Measurements from ENCODE around the gene MGLL. TPM values are rescaled to one million over a fixed set of nuclear protein-coding genes. Genes with fewer than 3 reads are reported as not detected.

The MGLL gene
- total RNA-seq, 2 experiments from 2014 or later = 0.28 to 0.38 TPM

DNA sequence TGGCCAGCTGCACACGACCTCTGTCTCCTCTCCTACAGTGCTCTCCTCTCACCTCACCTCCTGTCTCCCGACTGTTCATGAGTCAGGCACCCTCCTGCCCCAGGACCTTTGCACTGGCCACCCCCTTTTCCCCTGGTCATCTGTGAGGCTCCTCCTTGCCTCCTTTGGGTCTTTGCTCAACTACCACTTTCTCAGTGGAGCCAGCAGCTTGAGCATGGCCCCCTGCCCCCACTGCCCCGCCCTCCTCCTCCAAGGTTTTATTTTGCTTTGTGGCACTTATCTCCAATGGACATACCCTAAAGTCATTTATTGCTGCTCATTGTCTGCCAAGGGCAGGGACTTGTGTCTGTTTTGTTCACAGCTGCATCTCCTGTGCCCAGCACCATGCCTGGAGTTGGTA lies 64.3 kb downstream of the MGLL start:
- H3K4me3 Mint-ChIP-seq = no peak overlapping the region
- CTCF ChIA-PET = no interaction called here
- intact Hi-C loops (cut with DNase I, micrococcal nuclease) = no loop called here
- H3K9me3 ChIP-seq (ENCODE audit: control insufficient read depth in 1 of 2, insufficient read depth in 1 of 2, low read length in 2 of 2) = no peaks in the 10 kb centered on the region
- no peaks in the 10 kb centered on the region for H3K36me3 ChIP-seq (ENCODE audit: insufficient read depth, low read length)
- H3K27ac ChIP-seq (ENCODE audit: low read depth in 1 of 2, low read length in 2 of 2) = no peak overlapping the region
- peaks cover 10% of the 10 kb centered on the region for H3K4me1 ChIP-seq (ENCODE audit: insufficient read depth, low read length)
- POLR2A ChIA-PET = no interaction called here
- H3K27me3 Mint-ChIP-seq = peaks cover 4% of the 10 kb centered on the region
- no peak for DNase-seq
- TF ChIP-seq, protein P1, sequence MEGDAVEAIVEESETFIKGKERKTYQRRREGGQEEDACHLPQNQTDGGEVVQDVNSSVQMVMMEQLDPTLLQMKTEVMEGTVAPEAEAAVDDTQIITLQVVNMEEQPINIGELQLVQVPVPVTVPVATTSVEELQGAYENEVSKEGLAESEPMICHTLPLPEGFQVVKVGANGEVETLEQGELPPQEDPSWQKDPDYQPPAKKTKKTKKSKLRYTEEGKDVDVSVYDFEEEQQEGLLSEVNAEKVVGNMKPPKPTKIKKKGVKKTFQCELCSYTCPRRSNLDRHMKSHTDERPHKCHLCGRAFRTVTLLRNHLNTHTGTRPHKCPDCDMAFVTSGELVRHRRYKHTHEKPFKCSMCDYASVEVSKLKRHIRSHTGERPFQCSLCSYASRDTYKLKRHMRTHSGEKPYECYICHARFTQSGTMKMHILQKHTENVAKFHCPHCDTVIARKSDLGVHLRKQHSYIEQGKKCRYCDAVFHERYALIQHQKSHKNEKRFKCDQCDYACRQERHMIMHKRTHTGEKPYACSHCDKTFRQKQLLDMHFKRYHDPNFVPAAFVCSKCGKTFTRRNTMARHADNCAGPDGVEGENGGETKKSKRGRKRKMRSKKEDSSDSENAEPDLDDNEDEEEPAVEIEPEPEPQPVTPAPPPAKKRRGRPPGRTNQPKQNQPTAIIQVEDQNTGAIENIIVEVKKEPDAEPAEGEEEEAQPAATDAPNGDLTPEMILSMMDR (IDR thresholded peaks at IDR 0.05) = no peak
- H3K27ac Mint-ChIP-seq = no peak overlapping the region
- H3K9me3 Mint-ChIP-seq = no peaks in the 10 kb centered on the region
- peaks cover 0 to 3% of the 10 kb centered on the region in 2 experiments for H3K27me3 ChIP-seq (ENCODE audit: control insufficient read depth in 1 of 2, insufficient read depth in 2 of 2, low read length in 2 of 2)
- no peak overlapping the region for H3K4me3 ChIP-seq (ENCODE audit: low read length)
- H3K4me1 Mint-ChIP-seq (ENCODE audit: low read depth) = peaks cover 19% of the 10 kb centered on the region
- H3K36me3 Mint-ChIP-seq (ENCODE audit: low read depth) = no peaks in the 10 kb centered on the region
- ATAC-seq (ENCODE audit: poor library complexity) = no peak

DNA sequence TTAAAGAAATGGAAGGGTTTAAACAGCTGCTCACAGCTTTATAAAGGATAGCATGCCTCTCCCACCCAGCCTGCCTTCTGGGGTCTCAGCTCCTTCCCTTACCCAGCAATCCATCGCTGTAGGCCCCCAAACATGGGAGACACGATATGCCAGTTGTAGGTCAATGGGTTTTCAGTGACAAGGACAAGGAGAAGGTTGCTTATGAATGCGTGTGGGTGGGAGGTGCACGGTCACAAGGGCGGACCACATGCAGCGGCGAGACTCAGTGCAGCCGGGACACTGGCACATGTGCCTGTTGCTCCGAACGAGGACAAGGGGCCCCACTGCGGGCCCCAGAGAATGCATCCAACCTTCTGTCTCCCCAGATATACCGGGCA lies 67.0 kb downstream of the MGLL start:
- H3K9me3 ChIP-seq (ENCODE audit: control insufficient read depth in 1 of 2, insufficient read depth in 1 of 2, low read length in 2 of 2) = no peaks in the 10 kb centered on the region
- no peak overlapping the region for H3K4me3 Mint-ChIP-seq
- no peak overlapping the region for H3K27ac Mint-ChIP-seq
- POLR2A ChIA-PET = no interaction called here
- H3K4me1 ChIP-seq (ENCODE audit: insufficient read depth, low read length) = peaks cover 10% of the 10 kb centered on the region
- no peak overlapping the region for H3K27ac ChIP-seq (ENCODE audit: low read depth in 1 of 2, low read length in 2 of 2)
- H3K4me3 ChIP-seq (ENCODE audit: low read length) = no peak overlapping the region
- CTCF ChIA-PET = no interaction called here
- H3K36me3 ChIP-seq (ENCODE audit: insufficient read depth, low read length) = no peaks in the 10 kb centered on the region
- ATAC-seq (ENCODE audit: poor library complexity) (no peak), DNase-seq (no peak)
- peaks cover 10% of the 10 kb centered on the region for H3K27me3 Mint-ChIP-seq
- no peaks in the 10 kb centered on the region for H3K36me3 Mint-ChIP-seq (ENCODE audit: low read depth)
- TF ChIP-seq, protein P1 (IDR thresholded peaks at IDR 0.05) = no peak
- no peaks in the 10 kb centered on the region for H3K9me3 Mint-ChIP-seq
- H3K4me1 Mint-ChIP-seq (ENCODE audit: low read depth) = peaks cover 11% of the 10 kb centered on the region
- intact Hi-C loops (cut with DNase I, micrococcal nuclease) = no loop called here
- H3K27me3 ChIP-seq (ENCODE audit: control insufficient read depth in 1 of 2, insufficient read depth in 2 of 2, low read length in 2 of 2) = peaks cover 0 to 3% of the 10 kb centered on the region in 2 experiments

DNA sequence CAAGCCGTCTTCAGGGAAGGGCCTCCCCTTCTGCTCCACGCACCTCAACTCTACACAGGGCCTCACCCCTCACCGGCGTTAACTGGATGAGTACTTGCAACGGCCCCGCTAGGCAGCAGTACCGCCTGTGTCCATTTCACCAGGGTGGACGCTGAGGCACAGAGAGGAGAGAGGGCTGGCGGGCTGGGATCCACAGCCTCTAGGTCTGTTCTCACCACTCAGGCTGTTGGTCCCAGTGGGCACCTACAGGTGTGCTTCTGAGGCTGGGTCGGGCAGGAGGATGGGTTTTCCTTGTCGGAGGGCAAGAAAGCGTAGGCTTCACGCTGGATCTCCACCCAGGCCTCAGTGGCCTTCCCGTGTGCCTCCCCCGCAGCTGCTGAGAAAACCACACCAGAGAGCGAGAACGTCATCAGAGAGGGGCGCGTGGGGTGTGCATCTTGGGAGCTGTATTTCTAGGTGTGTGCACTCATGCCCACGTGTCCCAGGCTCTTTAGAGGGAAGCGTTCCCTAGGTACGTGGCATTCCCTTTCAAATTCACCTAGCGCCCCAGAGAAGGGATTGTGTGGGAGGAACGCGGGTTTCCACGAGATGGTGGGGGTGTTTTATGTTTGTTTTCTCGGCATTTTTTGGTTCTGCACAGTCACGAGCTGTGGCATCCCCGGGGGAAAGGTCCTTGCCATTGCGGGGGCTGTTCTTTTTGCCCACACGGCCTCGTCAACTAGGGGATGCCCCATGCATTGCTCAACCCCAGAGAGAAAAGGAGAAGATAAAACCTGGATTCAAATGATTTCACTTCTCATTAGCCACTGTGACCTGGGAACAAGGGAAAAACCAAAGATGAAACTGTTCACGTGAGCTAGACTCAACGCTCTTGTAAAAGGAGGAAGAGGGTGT lies 67.7 kb downstream of the MGLL start:
- peaks cover 11% of the 10 kb centered on the region for H3K4me1 Mint-ChIP-seq (ENCODE audit: low read depth)
- no peak overlapping the region for H3K27ac Mint-ChIP-seq
- POLR2A ChIA-PET = no interaction called here
- H3K27me3 Mint-ChIP-seq = peaks cover 6% of the 10 kb centered on the region
- CTCF ChIA-PET = no interaction called here
- H3K4me3 Mint-ChIP-seq = peak overlapping the region; percentile 39
- no peaks in the 10 kb centered on the region for H3K36me3 ChIP-seq (ENCODE audit: insufficient read depth, low read length)
- TF ChIP-seq, protein P1 (IDR thresholded peaks at IDR 0.05) = no peak
- H3K27me3 ChIP-seq (ENCODE audit: control insufficient read depth in 1 of 2, insufficient read depth in 2 of 2, low read length in 2 of 2) = peaks cover 0 to 3% of the 10 kb centered on the region in 2 experiments
- H3K4me1 ChIP-seq (ENCODE audit: insufficient read depth, low read length) = peaks cover 10% of the 10 kb centered on the region
- intact Hi-C loops (cut with DNase I, micrococcal nuclease) = no loop called here
- H3K36me3 Mint-ChIP-seq (ENCODE audit: low read depth) = no peaks in the 10 kb centered on the region
- no peaks in the 10 kb centered on the region for H3K9me3 Mint-ChIP-seq
- no peaks in the 10 kb centered on the region for H3K9me3 ChIP-seq (ENCODE audit: control insufficient read depth in 1 of 2, insufficient read depth in 1 of 2, low read length in 2 of 2)
- H3K4me3 ChIP-seq (ENCODE audit: low read length) = no peak overlapping the region
- ATAC-seq (ENCODE audit: poor library complexity) = no peak
- peak in 3 of 14 experiments; percentile 21 to 74 (median 64) for DNase-seq
- H3K27ac ChIP-seq (ENCODE audit: low read depth in 1 of 2, low read length in 2 of 2) = no peak overlapping the region

Data from CD4-positive, alpha-beta T cell (primary cell).